Hepatic stellate cell (primary cell): ENCODE data around the gene PDC.

Experiments used
- DNase-seq: peaks from one replicate; pipeline ENCODE4 v3.0.0; 2011; ENCODE audit warnings: low spot score

PDC gene

DNA sequence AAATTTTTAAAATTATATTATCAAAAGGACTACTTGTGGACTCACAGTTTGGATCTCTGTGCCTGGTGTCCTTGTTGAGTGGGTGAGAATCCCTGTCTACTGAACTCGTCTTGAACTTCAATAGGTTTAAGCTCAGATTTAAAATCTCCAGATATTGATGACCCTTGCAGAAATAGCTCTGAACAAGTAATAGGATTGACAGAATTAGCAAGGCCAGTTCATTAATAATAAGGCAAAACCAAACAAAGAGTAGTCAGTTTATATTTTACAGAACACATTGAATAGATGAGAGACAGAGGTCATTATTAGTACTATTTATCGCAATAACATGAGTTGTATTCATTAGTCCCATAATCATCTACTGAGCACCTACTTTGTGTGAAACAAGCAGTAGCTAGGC is at the start of gene PDC:
TSS of gene PDC (minus strand) at position 101 of the 400 bp plus-strand sequence. CDS start 11,655 bp downstream, outside the sequence.
- DNase-seq: no peak

DNA sequence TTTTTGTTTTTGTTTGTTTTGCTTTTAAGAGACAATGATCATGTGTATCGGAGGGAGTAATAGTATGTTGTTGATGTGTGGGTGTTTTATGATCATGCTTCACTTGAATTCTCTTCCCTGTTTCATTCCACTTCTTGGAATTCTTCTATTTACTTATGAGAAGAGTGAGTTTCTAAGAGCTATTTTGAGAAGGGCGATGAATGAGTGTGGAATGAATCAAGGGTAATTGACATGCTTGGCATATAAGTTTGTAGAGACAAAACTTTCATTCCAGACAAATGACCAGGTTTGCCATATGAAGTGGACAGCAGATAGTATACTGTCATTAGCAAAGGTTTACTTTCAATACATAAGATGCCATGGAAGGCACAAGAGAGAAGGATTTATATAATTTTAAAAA is 42.3 kb upstream of the PDC start:
- no peak for DNase-seq

DNA sequence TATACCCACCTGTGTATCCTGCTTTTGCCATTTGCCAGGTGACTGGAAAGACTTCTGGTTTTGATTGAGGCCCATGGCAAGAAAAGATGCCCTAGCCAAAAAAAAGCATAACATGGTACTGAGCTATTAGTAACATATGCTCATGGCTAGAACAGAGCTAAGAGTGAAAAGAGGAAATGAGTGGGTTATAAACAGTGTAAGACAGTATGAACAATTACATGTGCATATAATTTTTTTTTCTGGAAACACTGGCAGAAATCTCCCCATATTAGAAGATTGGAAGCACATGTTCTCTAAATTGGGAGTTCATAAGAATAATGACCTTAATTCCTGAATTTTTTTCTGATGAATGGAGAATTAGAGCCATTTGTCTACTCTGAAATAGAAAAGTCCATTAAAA is 41.2 kb upstream of the PDC start:
- no peak for DNase-seq

DNA sequence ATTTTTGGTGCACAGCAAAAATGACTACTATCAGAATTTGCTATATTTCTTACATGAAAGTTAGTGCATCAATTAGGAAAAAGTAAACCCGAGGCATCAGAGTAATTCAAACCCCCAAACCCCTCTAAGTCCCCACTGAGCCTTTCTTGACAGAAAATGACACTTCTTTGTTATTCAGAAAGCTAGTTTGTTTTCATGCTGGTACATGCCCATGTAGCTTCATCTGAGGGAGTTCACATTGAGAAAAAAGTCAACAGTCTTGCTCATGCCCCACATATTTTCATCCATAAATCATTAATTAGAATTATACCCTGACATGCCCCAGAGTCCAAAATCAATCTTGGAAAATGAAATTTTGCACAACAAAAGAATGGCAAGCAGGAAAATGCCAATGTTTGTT is 39.9 kb upstream of the PDC start:
- DNase-seq: no peak

DNA sequence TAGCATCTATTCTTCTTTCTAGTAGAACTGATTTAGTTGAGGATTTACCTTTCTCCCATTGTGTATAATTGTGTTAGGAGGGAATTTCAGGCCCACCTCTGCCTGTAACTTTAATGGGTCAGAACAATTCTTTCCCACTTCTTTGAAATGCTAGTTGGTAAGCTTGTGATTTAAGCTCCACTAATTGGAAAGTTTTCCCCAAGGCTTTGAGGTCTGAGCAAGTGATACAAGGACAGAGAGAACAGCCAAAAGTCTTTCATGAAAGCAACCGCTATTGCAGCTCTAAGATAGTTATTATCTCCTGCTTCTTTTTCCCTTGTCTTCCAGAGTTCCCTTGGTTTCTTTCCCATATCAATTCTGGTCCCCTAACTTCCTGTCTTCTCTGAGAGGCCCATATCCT is 38.7 kb upstream of the PDC start:
- no peak for DNase-seq

DNA sequence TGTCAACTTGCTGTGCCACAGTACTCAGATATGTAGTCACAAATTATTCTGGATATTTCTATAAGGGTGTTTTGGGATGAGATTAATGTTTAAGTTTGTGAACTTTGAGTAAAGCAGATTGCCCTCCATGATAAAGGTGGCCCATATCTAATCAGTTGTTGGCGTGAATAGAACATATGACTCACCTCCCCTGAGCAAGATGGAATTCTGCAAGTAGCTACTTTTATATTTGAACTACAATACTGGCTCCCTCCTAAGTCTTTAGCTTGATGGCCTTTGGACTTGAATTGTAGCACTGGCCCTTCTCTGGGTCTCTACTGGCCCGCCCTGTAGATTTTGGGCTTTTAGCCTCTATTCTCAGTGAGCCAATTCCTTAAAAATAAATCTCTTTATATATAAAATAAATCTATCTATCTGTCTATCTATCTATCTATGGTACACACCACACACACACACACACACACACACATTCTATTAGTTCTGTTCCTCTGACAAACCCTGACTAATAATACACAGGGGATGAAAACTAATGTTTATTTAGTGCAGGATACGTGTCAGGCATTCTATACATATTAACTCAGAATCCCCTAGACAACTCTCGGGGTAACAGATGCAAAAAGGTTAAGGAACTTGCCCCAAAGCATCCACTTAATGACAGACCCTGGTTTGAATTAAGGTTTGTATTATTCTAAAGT is 37.9 kb upstream of the PDC start:
- no peak for DNase-seq

DNA sequence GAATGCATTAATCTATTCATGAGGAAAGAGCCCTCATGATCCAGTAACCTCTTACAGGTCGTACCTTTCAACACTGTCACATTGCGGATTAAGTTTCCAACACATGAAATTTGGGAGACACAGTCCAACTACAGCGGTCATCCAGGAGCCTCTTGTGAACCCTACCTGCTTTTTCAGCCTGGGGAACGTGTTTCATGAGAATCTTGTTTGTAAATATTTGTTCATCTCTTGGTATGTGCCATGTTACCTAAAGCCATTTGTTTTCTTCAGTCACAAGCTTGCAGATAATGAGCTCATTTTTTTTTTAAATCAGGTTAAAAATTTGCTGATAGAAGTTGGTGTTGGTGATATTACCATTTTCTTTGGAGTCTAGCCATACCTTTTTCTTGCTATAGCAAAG is 37.2 kb upstream of the PDC start:
- no peak for DNase-seq

DNA sequence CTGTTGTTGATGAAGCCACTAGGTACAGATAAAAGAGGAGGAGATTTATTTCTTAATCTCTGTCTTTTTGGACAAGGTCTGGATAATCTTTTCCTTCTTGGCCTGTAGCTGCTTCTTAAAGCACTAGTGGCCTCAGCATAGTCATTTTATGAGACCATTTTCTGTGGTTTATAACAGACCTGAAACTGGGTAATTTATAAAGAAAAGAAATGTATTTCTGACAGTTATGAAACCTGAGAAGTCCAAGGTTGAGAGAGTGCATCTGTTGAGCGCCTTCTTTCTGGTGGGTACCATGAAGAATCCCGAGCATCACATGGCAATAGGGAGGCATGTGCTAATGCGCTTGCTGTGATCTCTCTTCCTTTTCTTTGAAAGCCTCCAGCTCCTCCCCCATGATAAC is 36.7 kb upstream of the PDC start:
- no peak for DNase-seq

DNA sequence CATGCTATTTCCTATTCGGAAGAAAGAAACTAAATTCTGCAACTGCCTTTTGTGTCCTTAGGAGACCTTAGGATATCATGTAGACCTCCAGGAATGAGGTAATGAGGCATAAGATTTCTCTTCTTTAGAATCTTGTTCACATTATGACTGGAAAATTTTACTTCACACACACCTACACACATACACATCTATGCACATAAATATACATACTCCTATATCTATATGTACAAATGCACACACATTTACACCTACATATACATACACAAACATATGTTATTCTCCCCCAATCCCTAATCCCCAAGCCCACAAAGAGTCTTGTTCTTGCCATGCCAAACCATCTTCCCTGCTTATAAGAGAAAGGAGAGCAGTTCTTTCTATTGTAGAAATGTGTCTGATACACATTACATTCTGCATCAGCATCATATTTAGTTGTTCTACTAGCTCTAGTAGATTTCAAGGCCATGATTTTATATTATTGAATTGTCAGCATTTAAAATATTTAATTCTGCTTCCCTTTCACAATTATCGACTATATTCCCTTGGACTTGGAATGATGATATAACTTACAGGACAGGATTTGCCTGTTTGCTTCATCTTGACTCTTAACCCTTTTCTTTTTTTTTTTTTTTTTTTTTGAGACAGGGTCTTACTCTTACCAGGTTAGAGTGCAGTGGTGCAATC is 35.4 kb upstream of the PDC start:
- no peak for DNase-seq

DNA sequence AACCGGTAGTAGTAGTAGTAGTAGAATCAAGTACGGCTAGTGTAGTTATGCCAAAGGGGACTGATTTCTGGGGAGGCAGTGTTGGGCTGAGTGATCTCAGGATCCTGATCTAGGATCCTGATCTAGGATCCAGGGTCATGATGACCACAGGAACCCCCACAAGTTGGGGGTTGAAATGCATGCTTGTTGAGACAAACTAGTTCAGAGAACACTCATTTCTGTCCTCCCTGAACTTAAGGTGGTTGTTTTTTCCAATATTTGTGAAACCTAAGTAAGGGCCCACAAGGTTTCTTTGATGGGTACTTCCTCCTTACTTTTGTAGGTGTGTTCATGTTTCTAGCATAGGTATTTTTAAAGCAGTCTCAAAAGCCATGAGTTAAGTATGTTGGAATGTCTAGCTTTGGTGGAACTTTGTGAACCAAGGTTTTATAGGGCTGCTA is 33.9 kb upstream of the PDC start:
- no peak for DNase-seq

DNA sequence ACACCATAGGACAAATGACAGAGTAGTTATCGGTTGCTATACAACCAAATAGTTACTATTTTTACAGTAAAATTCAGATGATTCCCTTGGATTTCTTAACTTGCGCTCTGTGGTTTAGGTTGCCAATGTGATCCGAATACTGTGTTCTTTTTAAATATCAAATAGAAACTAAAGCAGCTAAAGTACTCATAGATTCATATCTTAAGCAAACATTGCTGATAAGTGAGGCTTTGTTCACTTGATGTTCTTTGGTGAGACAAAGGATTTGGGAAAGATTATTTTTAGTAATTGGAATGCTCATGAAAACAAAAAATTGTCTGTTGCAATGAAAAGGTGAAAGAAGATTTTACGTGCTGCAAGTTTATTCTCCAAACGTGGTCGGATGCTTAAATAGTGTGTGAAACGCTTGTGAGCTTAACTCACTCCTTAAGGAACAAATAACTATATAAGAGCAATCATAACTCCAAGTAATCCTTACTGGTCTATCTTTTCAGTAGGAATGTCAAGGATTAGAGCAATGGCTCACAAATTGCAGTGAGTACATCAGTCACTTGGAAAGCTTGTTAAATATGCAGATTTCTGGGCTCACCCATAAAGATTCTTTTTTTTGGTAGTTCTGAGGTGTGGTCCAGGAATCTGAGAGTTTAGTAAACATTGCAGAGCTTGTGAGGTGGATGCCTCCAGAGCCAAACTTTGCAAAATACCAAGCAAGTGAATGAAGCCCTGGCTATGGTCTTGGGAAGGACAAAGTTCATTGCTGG is 31.8 kb upstream of the PDC start:
- no peak for DNase-seq

DNA sequence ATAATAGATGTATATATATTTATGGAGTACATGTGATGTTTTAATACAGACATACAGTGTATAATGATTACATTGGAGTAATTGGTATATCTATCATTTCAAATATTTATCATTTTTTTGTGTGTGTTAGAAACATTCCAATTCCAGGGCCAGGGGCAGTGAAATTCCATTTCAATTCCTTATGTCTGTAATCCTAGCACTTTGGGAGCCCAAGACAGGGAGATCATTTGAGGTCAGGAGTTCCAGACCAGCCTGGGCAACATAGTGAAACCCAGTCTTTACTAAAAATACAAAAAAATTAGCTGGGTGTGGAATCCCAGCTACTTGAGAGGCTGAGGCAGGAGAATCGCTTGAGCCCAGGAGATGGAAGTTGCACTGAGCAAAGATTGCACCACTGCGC is 30.4 kb upstream of the PDC start:
- DNase-seq: no peak

DNA sequence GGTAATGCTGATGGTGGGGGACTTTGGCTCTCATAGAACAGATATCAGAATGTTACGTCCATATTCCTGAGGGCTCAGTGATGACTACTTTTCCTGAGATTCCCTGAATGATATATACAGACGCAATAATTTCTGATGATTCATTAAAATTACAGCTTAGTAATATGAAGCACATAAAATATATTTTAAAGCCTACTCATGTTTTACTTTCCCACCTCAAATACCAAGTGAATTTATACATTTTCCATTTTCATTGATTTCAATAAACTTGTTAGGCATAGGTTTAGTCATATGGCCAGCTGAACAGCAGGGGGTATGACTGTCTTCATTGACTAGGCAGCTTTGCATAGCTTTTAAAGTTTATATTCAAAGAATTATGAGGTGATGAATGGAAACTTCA is 26.2 kb upstream of the PDC start:
- no peak for DNase-seq

DNA sequence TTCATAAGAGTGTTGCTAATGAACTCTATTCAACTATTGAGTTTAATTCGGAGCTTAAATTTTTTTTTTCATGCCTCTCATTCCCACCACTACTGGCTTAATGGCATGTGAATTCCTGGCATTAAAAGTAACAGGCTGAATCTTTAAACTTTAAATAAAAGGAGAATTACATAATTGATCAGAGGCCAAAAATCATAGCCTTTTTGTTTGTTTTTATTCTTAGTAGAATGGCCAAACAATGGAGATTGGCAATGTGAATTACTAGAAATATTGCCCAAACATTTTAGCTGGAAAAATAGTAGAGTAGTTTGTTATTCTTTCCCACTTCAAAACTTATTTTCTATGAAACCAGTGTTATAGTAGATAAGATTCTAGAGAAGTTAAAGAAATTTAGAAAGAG is 25.1 kb upstream of the PDC start:
- no peak for DNase-seq

DNA sequence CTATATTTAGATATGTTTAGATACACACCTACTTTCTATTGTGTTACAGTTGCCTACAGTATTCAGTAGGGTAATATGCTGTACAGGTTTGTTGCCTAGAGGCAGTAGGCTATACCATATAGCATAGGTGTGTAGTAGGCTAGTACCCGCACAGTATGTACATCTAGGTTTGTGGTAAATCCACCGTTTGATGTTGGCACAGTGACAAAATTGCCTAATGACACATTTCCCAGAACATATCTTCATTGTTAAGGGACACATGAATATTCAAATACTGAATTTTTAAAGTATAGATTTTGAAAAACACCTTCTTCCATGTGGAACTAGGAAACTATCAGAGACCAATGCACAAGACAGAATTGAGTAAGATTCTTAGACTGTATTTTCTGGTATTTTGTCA is 22.6 kb upstream of the PDC start:
- no peak for DNase-seq

DNA sequence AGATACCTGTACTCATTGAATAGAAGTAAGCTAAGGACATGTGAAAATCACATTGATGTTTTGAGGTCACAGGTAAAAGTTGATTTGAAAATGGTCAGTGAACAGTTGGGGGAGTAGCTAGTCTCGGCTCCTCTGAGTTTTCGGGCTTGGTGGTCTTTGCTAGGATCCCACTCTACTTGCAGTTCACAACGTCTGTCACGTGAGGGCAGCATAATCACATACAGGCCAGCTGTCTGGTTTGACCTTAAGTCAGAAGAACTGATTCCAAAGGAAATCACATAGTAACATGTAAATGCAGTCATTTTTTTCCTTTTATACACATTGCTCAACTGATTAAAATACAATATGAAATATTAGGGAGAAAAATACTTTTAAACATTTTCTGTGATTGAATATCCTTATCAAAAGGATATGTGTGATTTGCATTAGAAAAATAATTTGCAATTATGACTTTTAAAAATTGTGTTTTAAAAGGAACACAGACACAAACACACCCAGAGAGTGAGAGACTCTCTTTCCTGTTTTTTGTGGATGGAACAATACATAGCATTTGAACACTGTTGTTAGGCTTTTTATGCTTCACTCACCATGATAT is 21.8 kb upstream of the PDC start:
- DNase-seq: peak; percentile 22

DNA sequence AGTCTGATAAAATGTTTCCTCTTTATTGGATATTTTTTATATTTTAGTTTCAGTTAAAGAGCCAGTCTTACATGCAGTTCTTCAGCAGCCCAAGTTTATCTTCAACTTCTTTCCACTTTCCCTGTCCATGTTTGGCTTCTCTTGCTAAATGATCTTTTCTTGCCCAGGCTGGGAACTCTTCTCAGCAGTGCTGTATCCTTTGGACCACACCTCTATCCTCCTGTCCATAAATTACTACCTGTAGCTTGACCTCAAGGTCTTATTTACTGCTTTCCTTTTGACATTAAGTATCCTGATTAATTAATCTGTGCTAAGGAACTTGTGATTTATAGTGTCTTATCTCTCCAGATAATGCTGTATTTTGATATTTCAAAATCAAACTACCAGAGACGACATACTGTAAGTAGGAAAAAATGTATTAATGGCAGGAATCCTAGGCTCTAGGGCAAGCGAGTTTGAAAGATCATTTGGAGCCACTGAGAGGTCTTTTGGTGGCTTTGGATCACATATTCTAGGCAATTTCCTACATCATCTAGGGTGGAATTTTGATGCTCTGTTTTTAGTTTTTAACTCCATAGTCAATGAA is 20.5 kb upstream of the PDC start:
- no peak for DNase-seq

DNA sequence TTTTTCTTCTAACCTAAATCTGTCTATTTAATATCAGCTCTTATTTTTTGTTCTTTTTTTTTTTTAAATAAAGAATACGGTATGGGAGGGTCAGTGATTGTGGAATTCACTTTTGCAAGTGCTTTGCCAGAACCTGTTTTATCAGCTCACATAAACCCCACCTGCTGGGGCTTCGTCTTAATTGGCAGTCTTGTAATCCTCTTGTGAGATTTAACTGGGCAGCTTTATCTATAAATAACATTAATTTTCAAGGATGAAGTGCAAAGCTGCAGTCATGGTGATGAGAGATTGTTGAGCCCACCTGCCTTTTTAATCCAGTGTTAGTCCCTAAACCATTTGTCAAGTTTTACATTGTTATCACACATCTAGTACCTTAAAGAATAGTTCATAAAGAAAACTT is 18.2 kb upstream of the PDC start:
- DNase-seq: no peak

DNA sequence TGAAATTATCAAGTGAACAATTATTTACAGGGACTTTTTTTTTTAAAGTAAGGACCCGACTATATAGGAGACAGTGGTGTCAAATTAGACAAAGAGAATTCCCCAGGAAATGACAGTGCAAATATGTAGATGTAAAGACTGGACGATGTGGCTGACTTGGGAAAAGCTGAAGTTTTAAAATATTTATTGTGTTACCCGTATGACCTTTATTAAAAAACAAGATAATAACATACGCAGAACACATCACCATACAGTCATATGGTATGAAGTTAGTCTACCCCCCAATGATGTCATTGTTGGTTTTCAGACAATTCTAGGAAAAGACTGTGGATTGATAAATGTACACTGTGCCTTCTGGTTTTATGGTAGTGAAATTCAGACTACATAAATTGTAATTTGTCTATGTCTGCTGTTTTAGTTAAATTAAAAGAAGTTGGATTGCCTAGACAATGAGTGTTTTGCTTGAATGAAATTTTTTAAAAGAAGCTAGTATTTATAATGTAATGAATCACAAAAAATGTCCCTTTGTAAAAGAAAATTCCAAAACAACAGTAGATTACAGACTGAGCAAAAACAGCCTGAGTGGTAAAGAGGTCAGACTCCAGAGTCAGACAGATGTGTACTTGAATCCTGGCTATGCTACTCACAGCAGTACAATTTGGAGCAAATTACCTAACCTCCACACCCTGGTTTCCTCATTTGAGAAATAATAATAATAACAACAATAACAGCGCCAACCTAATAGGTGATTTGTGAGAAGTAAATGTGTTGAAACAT is 15.5 kb upstream of the PDC start:
- DNase-seq: peak; percentile 24

DNA sequence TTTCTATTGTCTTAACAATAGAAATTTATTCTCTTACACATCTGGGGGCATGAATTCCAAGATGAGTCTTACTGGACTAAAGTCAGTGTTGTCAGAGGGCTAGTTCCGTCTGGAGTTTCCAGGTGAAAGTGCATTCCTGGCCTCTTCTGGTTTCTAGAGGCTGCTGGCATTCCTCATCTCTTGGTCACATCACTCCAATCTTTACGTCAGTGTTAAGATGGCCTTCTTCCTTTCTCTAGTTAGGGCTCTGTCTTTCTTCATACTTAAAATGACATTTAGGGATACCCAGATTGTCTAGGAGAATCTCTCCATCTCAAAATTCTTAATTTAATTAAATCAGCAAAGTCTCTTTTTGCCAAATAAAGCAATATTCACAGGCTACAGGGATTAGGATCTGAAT is 13.3 kb upstream of the PDC start:
- peak; percentile 13 for DNase-seq

DNA sequence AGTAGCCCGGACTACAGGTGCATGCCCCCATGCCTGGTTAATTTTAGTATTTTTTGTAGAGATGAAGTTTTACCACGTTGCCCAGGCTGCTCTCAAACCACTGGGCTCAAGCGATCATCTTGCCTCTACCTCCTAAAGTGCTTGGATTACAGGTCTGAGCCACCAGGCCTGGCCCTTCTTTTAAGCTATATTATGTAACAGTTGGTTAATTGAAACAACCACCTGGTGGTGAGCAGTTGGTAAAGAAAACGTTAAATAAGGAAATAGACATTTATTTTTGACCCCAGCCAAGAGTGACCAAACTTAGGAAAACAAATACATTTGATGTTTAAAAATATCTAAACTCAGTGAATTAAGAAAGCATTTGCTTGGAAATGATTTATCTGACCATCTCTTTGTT is 12.1 kb upstream of the PDC start:
- DNase-seq: no peak

DNA sequence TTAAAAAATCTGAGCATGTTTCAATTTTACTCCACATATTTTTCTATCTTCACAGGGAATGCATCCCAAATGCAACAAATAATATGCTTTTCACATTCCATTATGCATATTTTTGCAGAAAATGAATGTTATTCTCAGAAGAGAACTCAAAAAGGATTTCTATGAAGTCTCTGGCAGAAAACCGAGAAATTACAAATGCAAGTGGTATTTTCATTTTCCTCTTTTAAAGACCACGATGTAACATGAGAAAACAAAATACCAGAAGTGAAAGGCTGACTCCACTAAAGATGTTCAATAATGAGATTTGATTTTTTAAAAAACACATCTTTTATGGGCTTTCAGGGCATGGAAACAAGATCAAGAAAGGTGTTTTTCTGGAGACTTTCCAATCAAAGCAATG is 5.0 kb upstream of the PDC start:
- DNase-seq: no peak
